A673 (cell line): ENCODE data around the gene MYLK4. TPM values are rescaled to one million over a fixed set of nuclear protein-coding genes. Genes with fewer than 3 reads are reported as not detected.

ENCODE experiments used
- BruUV-seq: library from RNA; stranded (reverse); fragments of 400-500 nt; replicated peaks from 2 replicates; lab custom pipeline; 2021; lab: Mats Ljungman, UMichigan
- CTCF ChIA-PET: fragments of 300-600 bp; sonication (Branson Sonifier 250); formaldehyde crosslinking; loops from one replicate; lab custom pipeline; 2022; ENCODE audit warnings: antibody characterized with exemption; lab: Charles Lee
- POLR2A ChIA-PET: fragments of 300-600 bp; sonication (Branson Sonifier 250); formaldehyde crosslinking; loops from one replicate; lab custom pipeline; 2022; ENCODE audit warnings: antibody characterized with exemption; ENCODE audit not compliant: low non-redundant PET; lab: Charles Lee
- DNase-seq: peaks from one replicate; pipeline ENCODE4 v3.0.0-alpha.2; 2015; ENCODE audit warnings: low spot score
- H3K27ac ChIP-seq: fragments of 200-600 bp; sonication (generic); 2 replicates; pipeline ENCODE4 v1.5.1; 2016; ENCODE audit warnings: mixed run types, low read depth, mild to moderate bottlenecking, mixed read lengths, antibody characterized with exemption, low read length; ENCODE audit not compliant: poor library complexity, severe bottlenecking
- H3K27me3 ChIP-seq: fragments of 200-600 bp; sonication (generic); replicated peaks from 2 replicates; pipeline ENCODE4 v1.6.1; 2017; ENCODE audit warnings: mixed run types, low read depth, mild to moderate bottlenecking, mixed read lengths, antibody characterized with exemption, low read length; ENCODE audit not compliant: insufficient read depth, poor library complexity
- H3K36me3 ChIP-seq: fragments of 200-600 bp; sonication (generic); 2 replicates; pipeline ENCODE4 v1.6.1; 2016; ENCODE audit warnings: mixed run types, mild to moderate bottlenecking, mixed read lengths, antibody characterized with exemption, low read length; ENCODE audit not compliant: insufficient read depth, poor library complexity, severe bottlenecking
- H3K4me1 ChIP-seq: fragments of 200-600 bp; sonication (generic); 2 replicates; pipeline ENCODE4 v1.6.1; 2017; ENCODE audit warnings: mixed run types, mild to moderate bottlenecking, mixed read lengths, antibody characterized with exemption, low read length; ENCODE audit not compliant: insufficient read depth, poor library complexity, severe bottlenecking
- H3K4me3 ChIP-seq: fragments of 200-600 bp; sonication (generic); 2 replicates; pipeline ENCODE4 v1.5.1; 2016; ENCODE audit warnings: low read depth, mixed run types, mild to moderate bottlenecking, mixed read lengths, low read length; ENCODE audit not compliant: poor library complexity, severe bottlenecking
- H3K9me3 ChIP-seq: fragments of 200-600 bp; sonication (generic); 2 replicates; pipeline ENCODE4 v1.6.1; 2016; ENCODE audit warnings: mixed run types, low read depth, mild to moderate bottlenecking, mixed read lengths, antibody characterized with exemption, low read length; ENCODE audit not compliant: poor library complexity, severe bottlenecking
- EZH2 ChIP-seq: fragments of 200-600 bp; sonication (generic); IDR thresholded peaks from 2 replicates; pipeline ENCODE4 v1.6.1; 2017; ENCODE audit warnings: borderline replicate concordance, low read depth, mild to moderate bottlenecking, mixed read lengths, antibody characterized with exemption, low read length; ENCODE audit not compliant: poor library complexity, severe bottlenecking
- intact Hi-C: fragments of 100-400 bp; cut with micrococcal nuclease; formaldehyde crosslinking; loops from one replicate; pipeline ENCODE4 v1.10.0; 2022; ENCODE audit not compliant: unreplicated experiment
- total RNA-seq: library from RNA; stranded (reverse); gene quantifications from 2 replicates; pipeline ENCODE4 v1.2.3, GENCODE V29; 2021
- TF ChIP-seq, protein P1 (sequence below): fragments of 300-800, 200-600 bp; sonication (generic); conservative IDR thresholded peaks from 2 replicates; pipeline ENCODE4 v1.5.1; 2017; ENCODE audit warnings: low read depth, mild to moderate bottlenecking, antibody characterized with exemption, low read length, moderate library complexity, mixed read lengths

The MYLK4 gene
- total RNA-seq, 1 experiment from 2014 or later: 0.39 TPM

DNA sequence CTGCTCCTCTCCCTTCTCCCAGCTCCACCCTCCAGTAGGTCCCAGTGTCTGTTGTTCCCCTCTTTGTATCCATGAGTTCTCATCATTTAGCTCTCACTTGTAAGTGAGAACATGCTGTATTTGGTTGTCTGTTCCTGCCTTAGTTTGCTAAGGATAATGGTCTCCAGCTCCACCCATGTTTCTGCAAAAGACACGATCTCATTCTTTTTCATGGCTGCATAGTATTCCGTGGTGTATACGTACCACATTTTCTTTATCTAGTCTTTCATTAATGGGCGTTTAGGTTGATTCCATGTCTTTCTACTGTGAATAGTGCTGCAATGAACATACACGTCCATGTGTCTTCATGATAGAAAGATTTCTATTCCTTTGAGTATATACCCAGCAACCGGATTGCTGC, 136.6 kb downstream of the MYLK4 start:
- CTCF ChIA-PET: no interaction called here
- H3K4me1 ChIP-seq: peaks cover 3% of the 10 kb centered on the region
- TF ChIP-seq EZH2: no peak
- TF ChIP-seq, protein P1, sequence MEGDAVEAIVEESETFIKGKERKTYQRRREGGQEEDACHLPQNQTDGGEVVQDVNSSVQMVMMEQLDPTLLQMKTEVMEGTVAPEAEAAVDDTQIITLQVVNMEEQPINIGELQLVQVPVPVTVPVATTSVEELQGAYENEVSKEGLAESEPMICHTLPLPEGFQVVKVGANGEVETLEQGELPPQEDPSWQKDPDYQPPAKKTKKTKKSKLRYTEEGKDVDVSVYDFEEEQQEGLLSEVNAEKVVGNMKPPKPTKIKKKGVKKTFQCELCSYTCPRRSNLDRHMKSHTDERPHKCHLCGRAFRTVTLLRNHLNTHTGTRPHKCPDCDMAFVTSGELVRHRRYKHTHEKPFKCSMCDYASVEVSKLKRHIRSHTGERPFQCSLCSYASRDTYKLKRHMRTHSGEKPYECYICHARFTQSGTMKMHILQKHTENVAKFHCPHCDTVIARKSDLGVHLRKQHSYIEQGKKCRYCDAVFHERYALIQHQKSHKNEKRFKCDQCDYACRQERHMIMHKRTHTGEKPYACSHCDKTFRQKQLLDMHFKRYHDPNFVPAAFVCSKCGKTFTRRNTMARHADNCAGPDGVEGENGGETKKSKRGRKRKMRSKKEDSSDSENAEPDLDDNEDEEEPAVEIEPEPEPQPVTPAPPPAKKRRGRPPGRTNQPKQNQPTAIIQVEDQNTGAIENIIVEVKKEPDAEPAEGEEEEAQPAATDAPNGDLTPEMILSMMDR: no peak

More for the DNA sequence above, 136.6 kb downstream of the MYLK4 start:
- no TSS peak for BruUV-seq
- intact Hi-C loops: no loop called here
- POLR2A ChIA-PET: no interaction called here
- Histone ChIP-seq H3K27ac (no peak overlapping the region), H3K27me3 (no peaks in the 10 kb centered on the region), H3K9me3 (no peaks in the 10 kb centered on the region), H3K4me3 (no peak overlapping the region), H3K36me3 (no peaks in the 10 kb centered on the region)
- DNase-seq: no peak

Other genes with a start within 250 kb of the MYLK4 start
- 48.9 and 49.3 TPM in 2 replicates for gene WRNIP1, start 14.5 kb upstream of the MYLK4 start, total RNA-seq
- gene SERPINB1, start 90.9 kb upstream of the MYLK4 start, total RNA-seq: 1.3 and 1.9 TPM in 2 replicates
- 4.1 and 4.2 TPM in 2 replicates for gene SERPINB9, start 152.4 kb upstream of the MYLK4 start, total RNA-seq
- gene SERPINB6, start 220.6 kb upstream of the MYLK4 start, total RNA-seq: 34.8 and 37.5 TPM in 2 replicates
- gene NQO2, start 249.0 kb upstream of the MYLK4 start, total RNA-seq: 92.7 and 97.3 TPM in 2 replicates